ENCODE data around the gene NES. TPM values are rescaled to one million over a fixed set of nuclear protein-coding genes. Genes with fewer than 3 reads are reported as not detected.

NES gene
- polyA plus RNA-seq, 1 of the 3 experiments (the other 2 are of a cell fraction) = 15.8 TPM

DNA sequence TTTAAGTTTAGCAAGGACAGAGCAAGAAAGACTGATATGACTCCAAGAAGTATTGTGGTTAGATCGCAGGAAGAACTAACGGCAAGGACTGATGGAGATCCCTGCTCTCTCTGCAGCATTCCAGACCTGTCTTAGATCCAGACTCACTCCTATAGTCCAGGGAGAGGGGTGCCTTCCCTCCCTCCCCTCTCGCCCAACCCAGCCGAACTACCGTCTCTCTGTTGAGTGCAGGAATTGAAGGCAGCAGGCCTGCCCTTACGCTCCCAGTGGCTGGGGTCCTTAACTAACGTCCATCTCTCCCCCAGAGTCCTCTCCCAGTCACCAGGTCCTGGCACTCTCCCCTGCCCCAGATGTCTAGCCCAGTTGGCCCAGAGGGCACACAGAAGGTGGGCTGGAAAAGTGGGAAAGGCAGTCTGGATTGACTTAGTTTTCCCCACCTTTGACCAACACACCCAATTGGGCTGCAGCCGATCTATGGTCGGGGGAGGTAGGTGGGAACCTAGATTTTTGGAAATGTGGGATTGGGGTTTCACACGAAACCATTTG, 27.0 kb upstream of the NES start:
- Histone ChIP-seq H3K9me2 (no peaks in the 10 kb centered on the region), H3K36me3 (replicated peaks in 1 of 2; ENCODE audit: control insufficient read depth in 1 of 2, insufficient read depth in 2 of 2, low read length in 1 of 2) (peaks cover 0 to 18% of the 10 kb centered on the region in 2 experiments), H3K79me2 (ENCODE audit: insufficient read depth) (no peaks in the 10 kb centered on the region), H2AFZ (ENCODE audit: low read depth) (no peak overlapping the region), H4K20me1 (ENCODE audit: insufficient read depth) (no peaks in the 10 kb centered on the region), H3K4me3 (ENCODE audit: low read depth in 2 of 2, low read length in 1 of 2) (peak overlapping the region in 1 of 2 experiments; percentile 54; a peak in 2 of 4 replicates), H3K9me3 (no peaks in the 10 kb centered on the region), H3K9ac (no peak overlapping the region), H3K27me3 (ENCODE audit: insufficient read depth) (no peaks in the 10 kb centered on the region), H3F3A (replicated peaks; ENCODE audit: insufficient read depth) (peaks cover 25% of the 10 kb centered on the region), H3K4me1 (ENCODE audit: control insufficient read depth in 1 of 2, insufficient read depth in 2 of 2, low read depth in 1 of 2, low read length in 1 of 2) (peaks cover 56 to 80% of the 10 kb centered on the region in 2 experiments), H3K4me2 (peak overlapping the region; percentile 89), H3K27ac (ENCODE audit: low read depth in 2 of 2, low read length in 1 of 2) (peak overlapping the region in 1 of 2 experiments; percentile 98; a peak in 2 of 4 replicates)
- TF ChIP-seq GATA2 (CRISPR knock-in tag; IDR thresholded peaks at IDR 0.05) (peak; percentile 46), NFIC (IDR thresholded peaks at IDR 0.05; ENCODE audit: borderline replicate concordance) (no peak), CHD2 (IDR thresholded peaks at IDR 0.05; ENCODE audit: low read length, partially characterized antibody) (no peak), MXI1 (IDR thresholded peaks at IDR 0.05; ENCODE audit: low read depth, low read length) (no peak), SIN3A (IDR thresholded peaks at IDR 0.05; ENCODE audit: borderline replicate concordance, low read depth, low read length) (no peak), SMC3 (IDR thresholded peaks at IDR 0.05; ENCODE audit: low read depth, low read length) (0 out of 2 replicates have a peak, but pooled peaks have one; percentile 10), GABPA (IDR thresholded peaks at IDR 0.05; ENCODE audit: low read depth) (no peak), TAF1 (IDR thresholded peaks at IDR 0.05; ENCODE audit: borderline replicate concordance, low read depth, low read length) (no peak), NRF1 (IDR thresholded peaks at IDR 0.05; ENCODE audit: low read depth, low read length) (no peak), EP300 (IDR thresholded peaks at IDR 0.05; ENCODE audit: borderline replicate concordance in 1 of 2, low read depth in 1 of 2, low read length in 1 of 2) (peak in 1 of 2 experiments; percentile 71; a peak in 1 of 4 replicates), POLR2AphosphoS5 (IDR thresholded peaks at IDR 0.05; ENCODE audit: low read depth, low read length) (no peak), RFX5 (IDR thresholded peaks at IDR 0.05; ENCODE audit: low read length) (no peak), USF1 (IDR thresholded peaks at IDR 0.05; ENCODE audit: borderline replicate concordance, low read depth) (no peak), RXRA (IDR thresholded peaks at IDR 0.05; ENCODE audit: borderline replicate concordance, low read depth) (no peak), TEAD4 (IDR thresholded peaks at IDR 0.05; ENCODE audit: borderline replicate concordance, insufficient read depth) (no peak), FOXJ3 (CRISPR knock-in tag; IDR thresholded peaks at IDR 0.05) (no peak; the same call in 1 of the 2 replicates), RAD21 (IDR thresholded peaks at IDR 0.05; ENCODE audit: low read length) (0 out of 2 replicates have a peak, but pooled peaks have one; percentile 13), YY1 (IDR thresholded peaks at IDR 0.05; ENCODE audit: low read depth) (no peak)
- TF ChIP-seq, protein P1, sequence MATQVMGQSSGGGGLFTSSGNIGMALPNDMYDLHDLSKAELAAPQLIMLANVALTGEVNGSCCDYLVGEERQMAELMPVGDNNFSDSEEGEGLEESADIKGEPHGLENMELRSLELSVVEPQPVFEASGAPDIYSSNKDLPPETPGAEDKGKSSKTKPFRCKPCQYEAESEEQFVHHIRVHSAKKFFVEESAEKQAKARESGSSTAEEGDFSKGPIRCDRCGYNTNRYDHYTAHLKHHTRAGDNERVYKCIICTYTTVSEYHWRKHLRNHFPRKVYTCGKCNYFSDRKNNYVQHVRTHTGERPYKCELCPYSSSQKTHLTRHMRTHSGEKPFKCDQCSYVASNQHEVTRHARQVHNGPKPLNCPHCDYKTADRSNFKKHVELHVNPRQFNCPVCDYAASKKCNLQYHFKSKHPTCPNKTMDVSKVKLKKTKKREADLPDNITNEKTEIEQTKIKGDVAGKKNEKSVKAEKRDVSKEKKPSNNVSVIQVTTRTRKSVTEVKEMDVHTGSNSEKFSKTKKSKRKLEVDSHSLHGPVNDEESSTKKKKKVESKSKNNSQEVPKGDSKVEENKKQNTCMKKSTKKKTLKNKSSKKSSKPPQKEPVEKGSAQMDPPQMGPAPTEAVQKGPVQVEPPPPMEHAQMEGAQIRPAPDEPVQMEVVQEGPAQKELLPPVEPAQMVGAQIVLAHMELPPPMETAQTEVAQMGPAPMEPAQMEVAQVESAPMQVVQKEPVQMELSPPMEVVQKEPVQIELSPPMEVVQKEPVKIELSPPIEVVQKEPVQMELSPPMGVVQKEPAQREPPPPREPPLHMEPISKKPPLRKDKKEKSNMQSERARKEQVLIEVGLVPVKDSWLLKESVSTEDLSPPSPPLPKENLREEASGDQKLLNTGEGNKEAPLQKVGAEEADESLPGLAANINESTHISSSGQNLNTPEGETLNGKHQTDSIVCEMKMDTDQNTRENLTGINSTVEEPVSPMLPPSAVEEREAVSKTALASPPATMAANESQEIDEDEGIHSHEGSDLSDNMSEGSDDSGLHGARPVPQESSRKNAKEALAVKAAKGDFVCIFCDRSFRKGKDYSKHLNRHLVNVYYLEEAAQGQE (IDR thresholded peaks at IDR 0.05; ENCODE audit: low read depth, low read length) = no peak
- TF ChIP-seq, protein P2, sequence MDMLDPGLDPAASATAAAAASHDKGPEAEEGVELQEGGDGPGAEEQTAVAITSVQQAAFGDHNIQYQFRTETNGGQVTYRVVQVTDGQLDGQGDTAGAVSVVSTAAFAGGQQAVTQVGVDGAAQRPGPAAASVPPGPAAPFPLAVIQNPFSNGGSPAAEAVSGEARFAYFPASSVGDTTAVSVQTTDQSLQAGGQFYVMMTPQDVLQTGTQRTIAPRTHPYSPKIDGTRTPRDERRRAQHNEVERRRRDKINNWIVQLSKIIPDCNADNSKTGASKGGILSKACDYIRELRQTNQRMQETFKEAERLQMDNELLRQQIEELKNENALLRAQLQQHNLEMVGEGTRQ (IDR thresholded peaks at IDR 0.05; ENCODE audit: borderline replicate concordance, low read depth, low read length) = no peak
- 74% methylated on average over 10 of the region's 10 CpGs for WGBS (ENCODE audit: low lambda C conversion rate)
- ChIA-PET CTCF (interaction anchor here (1.1 to 45.5 kb wide), 6 partner anchors 9 to 156 kb away, joined by 3 to 2702 read pairs (median 4); partner anchors contain the start of genes CRABP2, ISG20L2, METTL25B and NES), POLR2A (interaction anchor here (1.9 to 5.3 kb wide), 3 partner anchors 13 to 28 kb away, joined by 5 to 57 read pairs (median 6); partner anchors contain the start of gene NES)
- DNase-seq = peak; percentile 75

Data from SK-N-SH (cell line).